Loucy (cell line): ENCODE data around the gene SHCBP1L.

Experiments used
- H2AFZ ChIP-seq: fragments of 200-600 bp; sonication (generic); 2 replicates; pipeline ENCODE4 v1.6.0; 2016; ENCODE audit warnings: antibody characterized with exemption, mild to moderate bottlenecking, low read length, moderate library complexity
- H3F3A ChIP-seq: fragments of 200-600 bp; 2 replicates; pipeline ENCODE4 v1.6.0; 2016; ENCODE audit warnings: antibody characterized with exemption, low read depth, mild to moderate bottlenecking
- H3K27me3 ChIP-seq: fragments of 200-600 bp; sonication (generic); 2 replicates; pipeline ENCODE4 v1.6.1; 2014; ENCODE audit warnings: low read length, mild to moderate bottlenecking; ENCODE audit not compliant: insufficient read depth, poor library complexity, severe bottlenecking
- H3K36me3 ChIP-seq: fragments of 200-600 bp; sonication (generic); 2 replicates; pipeline ENCODE4 v1.6.1; 2016; ENCODE audit warnings: low read length; ENCODE audit not compliant: insufficient read depth
- H3K4me1 ChIP-seq: fragments of 200-600 bp; sonication (generic); 2 replicates; pipeline ENCODE4 v1.5.1; 2014; ENCODE audit warnings: low read length, mild to moderate bottlenecking; ENCODE audit not compliant: insufficient read depth, poor library complexity, severe bottlenecking
- H3K4me2 ChIP-seq: fragments of 200-600 bp; sonication (generic); 2 replicates; pipeline ENCODE4 v1.6.0; 2014; ENCODE audit warnings: antibody characterized with exemption, low read length, low read depth, mild to moderate bottlenecking; ENCODE audit not compliant: poor library complexity, severe bottlenecking
- H3K4me3 ChIP-seq: fragments of 200-600 bp; sonication (generic); 2 replicates; pipeline ENCODE4 v1.5.1; 2014; ENCODE audit warnings: low read length, mild to moderate bottlenecking, mixed read lengths; ENCODE audit not compliant: poor library complexity, severe bottlenecking
- H3K79me2 ChIP-seq: fragments of 200-600 bp; sonication (generic); 2 replicates; pipeline ENCODE4 v1.6.1; 2014; ENCODE audit warnings: low read length; ENCODE audit not compliant: insufficient read depth
- H3K9ac ChIP-seq: fragments of 200-600 bp; sonication (generic); 2 replicates; pipeline ENCODE4 v1.6.0; 2014; ENCODE audit warnings: mild to moderate bottlenecking, low read depth, low read length, moderate library complexity; ENCODE audit not compliant: poor library complexity, severe bottlenecking
- H3K9me2 ChIP-seq: fragments of 200-600 bp; sonication (generic); replicated peaks from 2 replicates; pipeline ENCODE4 v1.6.1; 2016; ENCODE audit warnings: low read depth, low read length, mixed read lengths
- H3K9me3 ChIP-seq: fragments of 200-600 bp; sonication (generic); 2 replicates; pipeline ENCODE4 v1.6.1; 2014; ENCODE audit warnings: mild to moderate bottlenecking, antibody characterized with exemption, low read length, low read depth; ENCODE audit not compliant: insufficient read depth
- H4K20me1 ChIP-seq: fragments of 200-600 bp; sonication (generic); 2 replicates; pipeline ENCODE4 v1.6.0; 2014; ENCODE audit warnings: antibody characterized with exemption, low read length, mild to moderate bottlenecking; ENCODE audit not compliant: insufficient read depth, poor library complexity, severe bottlenecking
- CTCF ChIP-seq: fragments of 200-600 bp; sonication (generic); conservative IDR thresholded peaks from 2 replicates; pipeline ENCODE4 v1.5.1; 2014; ENCODE audit warnings: mild to moderate bottlenecking, antibody characterized with exemption, low read length
- EZH2phosphoT487 ChIP-seq: fragments of 200-600 bp; IDR thresholded peaks from 2 replicates; pipeline ENCODE4 v1.6.1; 2018; ENCODE audit warnings: antibody characterized with exemption, mild to moderate bottlenecking, moderate library complexity, borderline replicate concordance

The SHCBP1L gene

GRCh38 chr1:182962554-182963115 is 9.7 kb upstream of the SHCBP1L start:
- Histone ChIP-seq H3K9ac (peak overlapping the region; percentile 63), H3K9me2 (no peaks in the 10 kb centered on the region), H3K4me2 (peak overlapping the region; percentile 55), H3K4me3 (peak overlapping the region; percentile 31), H3K4me1 (peaks cover 7% of the 10 kb centered on the region), H3K36me3 (no peaks in the 10 kb centered on the region), H3K9me3 (no peaks in the 10 kb centered on the region), H3K79me2 (no peaks in the 10 kb centered on the region), H4K20me1 (no peaks in the 10 kb centered on the region), H2AFZ (peak overlapping the region; percentile 47; the same call in 1 of the 2 replicates), H3K27me3 (no peaks in the 10 kb centered on the region), H3F3A (no peaks in the 10 kb centered on the region)
- TF ChIP-seq CTCF = peak; percentile 98
- TF ChIP-seq EZH2phosphoT487 = no peak

- no peak overlapping the region for H3K9ac ChIP-seq
- TF ChIP-seq EZH2phosphoT487 (no peak), CTCF (no peak)
These were observed 7.1 kb upstream of the SHCBP1L start for GRCh38 chr1:182960046-182960445.

GRCh38 chr1:182957902-182958395 is 5.0 kb upstream of the SHCBP1L start:
- H3K27me3 ChIP-seq = no peaks in the 10 kb centered on the region
- H3K4me2 ChIP-seq = no peak overlapping the region
- no peak for TF ChIP-seq EZH2phosphoT487
- no peak for TF ChIP-seq CTCF
- H3K4me1 ChIP-seq = peaks cover 4% of the 10 kb centered on the region
- H3K9ac ChIP-seq = no peak overlapping the region
- no peaks in the 10 kb centered on the region for H3K36me3 ChIP-seq
- H3F3A ChIP-seq = no peaks in the 10 kb centered on the region
- no peak overlapping the region for H3K4me3 ChIP-seq
- H3K9me3 ChIP-seq = no peaks in the 10 kb centered on the region
- no peak overlapping the region for H2AFZ ChIP-seq
- H3K9me2 ChIP-seq = no peaks in the 10 kb centered on the region
- no peaks in the 10 kb centered on the region for H4K20me1 ChIP-seq
- H3K79me2 ChIP-seq = no peaks in the 10 kb centered on the region

More at GRCh38 chr1:182960046-182960445, 7.1 kb upstream of the SHCBP1L start:
- H2AFZ ChIP-seq = no peak overlapping the region
- no peaks in the 10 kb centered on the region for H4K20me1 ChIP-seq
- H3K9me2 ChIP-seq = no peaks in the 10 kb centered on the region
- peaks cover 7% of the 10 kb centered on the region for H3K4me1 ChIP-seq
- no peaks in the 10 kb centered on the region for H3K9me3 ChIP-seq
- H3K27me3 ChIP-seq = no peaks in the 10 kb centered on the region
- H3K4me2 ChIP-seq = no peak overlapping the region
- H3F3A ChIP-seq = no peaks in the 10 kb centered on the region
- H3K36me3 ChIP-seq = no peaks in the 10 kb centered on the region
- H3K4me3 ChIP-seq = no peak overlapping the region
- H3K79me2 ChIP-seq = no peaks in the 10 kb centered on the region
